HG02981 (cell line): ENCODE measurements around the gene GNRHR.
"Not testable (repeated sequence)": the region's sequence is repeated elsewhere in the genome, so short reads cannot be mapped to it uniquely, and the experiment has no call there.

ENCODE experiments used
- ATAC-seq: cut with Tn5 transposase; IDR thresholded peaks from one replicate; pipeline ENCODE4 v1.9.1; 2021; ENCODE audit warnings: mild to moderate bottlenecking, moderate library complexity; ENCODE audit not compliant: unreplicated experiment

GNRHR gene

DNA sequence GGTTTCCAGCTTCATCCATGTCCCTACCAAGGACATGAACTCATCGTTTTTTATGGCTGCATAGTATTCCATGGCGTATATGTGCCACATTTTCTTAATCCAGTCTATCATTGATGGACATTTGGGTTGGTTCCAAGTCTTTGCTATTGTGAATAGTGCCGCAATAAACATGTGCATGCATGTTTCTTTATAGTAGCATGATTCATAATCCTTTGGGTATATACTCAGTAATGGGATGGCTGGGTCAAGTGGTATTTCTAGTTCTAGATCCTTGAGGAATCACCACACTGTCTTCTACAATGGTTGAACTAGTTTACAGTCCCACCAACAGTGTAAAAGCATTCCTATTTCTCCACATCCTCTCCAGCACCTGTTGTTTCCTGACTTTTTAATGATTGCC lies 23.7 kb downstream of the GNRHR start:
- ATAC-seq, result not testable (repeated sequence)

- no peak for ATAC-seq
Observed at GRCh38 chr4:67727124-67727850, 26.9 kb downstream of the GNRHR start.

DNA sequence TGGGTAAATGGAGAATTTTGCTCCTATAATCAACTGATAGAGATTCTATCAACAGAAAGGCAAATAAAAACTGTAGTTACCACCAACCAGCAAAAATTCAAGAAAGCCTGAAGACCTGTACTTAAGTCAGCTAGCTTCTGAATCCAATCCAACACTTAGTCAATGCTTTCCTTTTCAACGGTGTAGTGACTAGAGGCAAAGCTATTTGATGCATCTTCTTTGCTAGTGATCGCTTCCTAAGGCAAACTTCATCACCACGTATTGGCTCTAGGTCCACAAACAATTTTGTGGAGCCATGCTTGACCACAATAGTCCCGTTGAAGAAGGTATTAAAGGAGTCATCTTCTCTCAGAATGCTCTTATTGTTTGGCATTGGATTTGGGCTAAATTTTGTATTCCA lies 28.2 kb downstream of the GNRHR start:
- no peak for ATAC-seq

DNA sequence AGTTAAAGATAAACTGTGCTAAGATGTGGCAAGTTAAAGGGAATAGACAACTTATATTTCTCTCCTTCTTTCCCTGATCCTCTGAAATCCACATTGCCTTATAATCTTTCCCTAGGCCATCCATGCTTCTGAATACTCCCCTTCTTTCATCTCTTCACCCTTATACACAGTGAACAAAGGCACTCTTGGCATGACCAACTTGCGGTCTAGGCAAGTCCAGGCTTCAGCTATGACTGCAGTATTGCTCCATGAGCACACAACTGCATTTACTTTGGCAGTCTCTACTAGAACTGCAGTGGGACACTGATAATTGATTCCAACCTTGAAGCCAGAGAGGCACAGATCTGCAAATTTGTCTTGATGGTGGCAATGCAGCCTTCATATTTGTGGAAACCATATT lies 29.1 kb downstream of the GNRHR start:
- ATAC-seq, result no peak

- no peak for ATAC-seq
Observed at GRCh38 chr4:67723949-67724348, 30.2 kb downstream of the GNRHR start.

- ATAC-seq, result no peak
Observed at GRCh38 chr4:67723341-67723740, 30.8 kb downstream of the GNRHR start.

GRCh38 chr4:67721770-67722597 lies 32.2 kb downstream of the GNRHR start:
- no peak for ATAC-seq

DNA sequence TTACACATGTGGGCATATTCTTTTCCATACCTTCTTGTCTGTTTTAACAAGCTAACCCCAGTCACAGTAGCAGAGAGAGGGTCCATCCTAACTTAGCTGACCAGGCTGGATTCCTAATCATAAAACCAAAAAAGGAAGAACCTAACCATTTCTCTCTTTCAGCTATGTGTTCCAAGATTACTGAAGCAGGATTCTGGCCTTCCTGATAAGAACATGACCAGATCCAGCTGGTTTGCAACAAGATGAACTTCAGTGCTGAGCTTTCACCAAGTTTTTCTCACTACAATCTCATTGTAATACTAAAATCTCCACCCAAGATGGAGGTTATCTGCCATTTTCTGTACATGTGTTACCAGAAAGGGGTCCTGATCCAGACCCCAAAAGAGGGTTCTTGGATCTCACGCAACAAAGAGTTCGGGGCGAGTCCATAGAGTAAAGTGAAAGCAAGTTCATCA lies 32.8 kb downstream of the GNRHR start:
- no peak for ATAC-seq

DNA sequence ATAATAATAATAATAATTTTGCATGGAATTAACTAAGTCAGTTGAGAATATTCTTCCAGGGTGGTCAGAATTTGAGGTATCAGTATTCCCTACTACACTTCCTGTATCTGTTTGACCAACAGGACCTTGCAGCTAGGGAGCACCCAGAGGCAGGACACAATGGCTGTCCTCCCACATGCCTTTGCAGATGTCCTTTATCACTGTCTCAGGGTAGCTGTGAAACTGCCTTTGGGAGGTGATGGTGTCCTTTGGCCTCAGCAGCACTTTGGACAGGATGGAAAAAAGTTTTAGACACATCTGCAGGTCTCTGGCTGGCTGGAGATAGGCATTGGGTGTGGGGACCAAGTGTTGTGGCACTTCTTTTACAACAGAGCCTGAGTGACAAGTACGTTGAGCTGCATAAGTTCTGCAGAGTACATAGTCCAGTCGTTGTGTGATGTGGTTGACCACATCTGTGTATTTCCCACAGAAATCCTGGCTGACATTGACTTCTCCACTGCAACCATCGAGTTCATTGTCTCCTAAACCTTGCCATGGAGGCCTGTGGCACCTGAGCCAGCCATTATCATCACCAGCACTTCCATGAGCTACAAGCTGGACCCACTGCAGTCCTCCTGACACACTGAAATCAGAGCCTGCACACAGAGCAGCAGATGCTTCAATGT lies 34.1 kb downstream of the GNRHR start:
- no peak for ATAC-seq

GRCh38 chr4:67718848-67719247 lies 35.3 kb downstream of the GNRHR start:
- ATAC-seq, result no peak

GRCh38 chr4:67717586-67717985 lies 36.6 kb downstream of the GNRHR start:
- ATAC-seq, result no peak

- ATAC-seq, result no peak
Observed at GRCh38 chr4:67714955-67715354, 39.2 kb downstream of the GNRHR start.

- no peak for ATAC-seq
Observed at GRCh38 chr4:67714248-67714583, 40.0 kb downstream of the GNRHR start.

- ATAC-seq, result no peak
Observed at GRCh38 chr4:67713529-67714247, 40.5 kb downstream of the GNRHR start.

- no peak for ATAC-seq
Observed at GRCh38 chr4:67712650-67713528, 41.3 kb downstream of the GNRHR start.

GRCh38 chr4:67712000-67712625 lies 42.1 kb downstream of the GNRHR start:
- ATAC-seq, result no peak

- ATAC-seq, result not testable (repeated sequence)
Observed at GRCh38 chr4:67706682-67707081, 47.5 kb downstream of the GNRHR start.

GRCh38 chr4:67704843-67705242 lies 49.3 kb downstream of the GNRHR start:
- ATAC-seq, result no peak

DNA sequence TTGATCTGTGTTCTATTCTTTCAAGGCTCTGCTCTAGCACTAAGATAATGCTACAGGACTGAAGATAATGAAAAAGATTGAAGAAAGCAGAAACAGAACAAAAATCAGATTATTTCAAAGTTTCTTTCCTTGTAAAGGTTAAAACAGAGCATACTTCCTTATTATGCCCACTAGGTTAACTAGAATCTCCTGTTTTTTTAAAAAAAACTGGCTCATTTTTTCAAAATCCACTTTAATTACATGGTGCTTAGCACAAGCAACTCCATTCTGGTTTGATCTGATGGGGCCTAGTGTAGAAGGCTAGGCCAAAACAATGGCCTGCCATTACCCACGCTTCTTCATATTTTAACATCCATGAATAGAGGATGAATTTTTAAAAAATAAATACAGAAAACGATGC lies 52.0 kb downstream of the GNRHR start:
- no peak for ATAC-seq

- peak; percentile 4 for ATAC-seq
Observed at GRCh38 chr4:67701517-67701850, 52.7 kb downstream of the GNRHR start.
